CD4-positive, alpha-beta T cell treated with Interferon gamma for 1 hour (primary cell): ENCODE results near the gene CLIP1.
A peak's percentile ranks its signal among the peaks of the same experiment; 100 is the strongest.
"Not testable (repeated sequence)": the region's sequence is repeated elsewhere in the genome, so short reads cannot be mapped to it uniquely, and the experiment has no call there.

Experiments
- DNase-seq: peaks from one replicate; pipeline ENCODE4 v3.0.0-alpha.2; 2020

Gene CLIP1

DNA sequence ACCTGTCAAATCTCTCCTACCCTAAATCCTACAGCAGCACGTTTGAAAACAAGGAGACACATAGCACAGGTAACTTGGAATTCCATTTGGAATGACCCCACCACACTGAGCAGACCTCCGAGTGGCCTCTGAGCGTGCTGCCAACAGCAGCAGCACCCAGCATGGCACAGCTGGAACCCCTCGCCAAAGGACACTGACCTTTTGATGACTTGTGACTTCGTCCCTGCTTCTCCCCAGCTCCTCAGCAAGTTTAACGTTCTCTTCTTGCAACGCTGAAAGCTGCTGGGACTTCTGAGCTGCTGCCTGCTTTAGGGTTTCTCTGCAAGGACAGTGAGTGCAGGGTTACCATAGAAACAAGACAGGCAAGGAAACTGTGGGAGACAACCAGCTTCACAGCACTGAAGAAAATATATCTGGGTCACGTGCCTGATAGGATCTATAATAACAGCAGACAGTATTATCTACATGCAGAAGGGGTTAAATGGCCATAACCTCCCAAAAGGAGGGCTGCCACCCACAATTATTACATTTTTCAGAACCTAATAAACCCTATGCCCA lies 112.8 kb downstream of the CLIP1 start:
- DNase-seq: no peak

DNA sequence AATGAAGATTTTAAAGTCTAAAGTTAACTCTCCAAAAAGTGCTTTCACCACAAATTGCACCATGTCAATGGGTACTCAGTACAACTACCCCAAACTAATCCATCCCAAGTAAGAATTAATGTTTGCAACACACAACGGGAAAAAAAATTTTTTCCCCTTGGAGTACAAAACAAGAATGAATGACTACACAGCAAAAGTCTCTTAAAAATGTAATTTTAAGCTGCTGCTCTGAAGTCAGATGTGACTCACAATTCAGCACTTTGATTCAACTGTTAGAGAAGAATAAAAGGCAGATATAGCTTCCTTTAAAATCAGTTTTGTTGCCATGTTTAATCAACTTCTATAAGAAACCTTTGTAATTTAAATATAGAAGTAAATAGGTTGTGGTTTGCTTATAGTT lies 113.7 kb downstream of the CLIP1 start:
- no peak for DNase-seq

GRCh38 chr12:122306407-122306806 lies 116.1 kb downstream of the CLIP1 start:
- DNase-seq: no peak

DNA sequence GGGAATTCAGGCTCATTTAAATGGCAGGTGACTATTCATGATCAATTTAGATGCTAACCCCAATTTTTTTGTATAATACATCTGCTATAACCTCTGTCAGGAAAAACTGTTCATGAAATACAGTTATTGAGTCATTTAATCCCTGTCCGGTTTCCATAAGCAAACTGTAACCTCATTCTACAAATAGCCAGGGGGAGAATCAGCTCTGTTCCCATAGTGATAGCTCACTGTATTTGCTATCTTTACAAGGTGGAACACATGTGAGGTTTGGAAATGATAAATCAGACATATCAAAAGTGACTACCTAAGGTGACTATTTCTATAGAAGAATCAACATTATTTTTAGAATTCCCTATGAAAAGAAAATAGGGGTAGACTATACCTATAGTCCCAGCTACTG lies 117.5 kb downstream of the CLIP1 start:
- no peak for DNase-seq

- no peak for DNase-seq
These were observed 119.4 kb downstream of the CLIP1 start for GRCh38 chr12:122303068-122303467.

DNA sequence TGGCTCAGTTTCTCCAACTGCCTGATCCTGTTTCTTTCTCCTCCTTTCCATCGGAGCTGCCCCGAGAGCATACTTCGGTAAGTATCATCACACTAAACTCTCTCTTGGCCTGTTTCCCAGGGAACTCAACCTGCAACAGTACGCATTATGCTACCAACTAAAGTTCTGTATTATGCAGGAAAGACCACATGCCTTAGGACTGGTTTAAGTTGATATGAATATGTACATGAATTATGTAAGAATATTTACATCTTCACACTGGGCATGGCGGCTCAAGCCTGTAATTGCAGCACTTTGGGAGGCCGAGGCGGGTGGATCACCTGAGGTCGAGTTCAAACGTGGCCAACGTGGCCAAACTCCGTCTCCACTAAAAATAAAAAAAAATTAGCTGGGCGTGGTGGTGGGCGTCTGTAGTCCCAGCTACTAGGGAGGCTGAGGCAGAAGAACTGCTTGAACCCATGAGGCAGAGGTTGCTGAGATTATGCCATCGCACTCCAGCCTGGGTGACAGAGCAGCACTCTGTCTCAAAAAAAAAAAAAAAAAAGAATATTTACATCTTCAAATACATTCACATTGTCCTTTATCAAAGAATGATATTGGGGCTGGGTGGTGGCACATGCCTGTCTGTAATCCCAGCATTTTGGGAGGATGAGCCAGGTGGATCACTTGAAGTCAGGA lies 124.3 kb downstream of the CLIP1 start:
- no peak for DNase-seq

- DNase-seq: no peak
These were observed 125.0 kb downstream of the CLIP1 start for GRCh38 chr12:122297494-122297893.

GRCh38 chr12:122295877-122296276 lies 126.6 kb downstream of the CLIP1 start:
- DNase-seq: no peak

- no peak for DNase-seq
These were observed 129.4 kb downstream of the CLIP1 start for GRCh38 chr12:122293081-122293480.

GRCh38 chr12:122291431-122291830 lies 131.0 kb downstream of the CLIP1 start:
- DNase-seq: no peak

DNA sequence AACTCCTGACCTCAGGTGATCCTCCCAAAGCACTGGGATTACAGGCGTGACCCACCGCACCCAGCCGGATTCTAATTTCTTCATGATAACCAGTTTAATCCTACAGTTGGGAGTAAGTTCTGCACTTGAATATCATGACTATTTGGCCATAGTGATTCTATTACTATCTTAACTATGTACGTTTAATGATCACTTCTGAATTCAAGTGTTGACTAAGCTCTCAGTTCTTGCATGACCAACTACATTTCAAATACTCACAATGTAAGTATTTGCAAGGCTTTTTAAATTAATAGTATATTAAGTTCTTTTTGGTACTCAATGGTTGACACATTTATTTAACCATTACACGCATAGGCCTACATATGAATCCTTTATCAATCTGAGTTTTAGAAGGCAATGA lies 138.8 kb downstream of the CLIP1 start:
- DNase-seq: no peak

- DNase-seq: no peak
These were observed 140.4 kb downstream of the CLIP1 start for GRCh38 chr12:122282061-122282460.

GRCh38 chr12:122276242-122276641 lies 146.2 kb downstream of the CLIP1 start:
- no peak for DNase-seq

DNA sequence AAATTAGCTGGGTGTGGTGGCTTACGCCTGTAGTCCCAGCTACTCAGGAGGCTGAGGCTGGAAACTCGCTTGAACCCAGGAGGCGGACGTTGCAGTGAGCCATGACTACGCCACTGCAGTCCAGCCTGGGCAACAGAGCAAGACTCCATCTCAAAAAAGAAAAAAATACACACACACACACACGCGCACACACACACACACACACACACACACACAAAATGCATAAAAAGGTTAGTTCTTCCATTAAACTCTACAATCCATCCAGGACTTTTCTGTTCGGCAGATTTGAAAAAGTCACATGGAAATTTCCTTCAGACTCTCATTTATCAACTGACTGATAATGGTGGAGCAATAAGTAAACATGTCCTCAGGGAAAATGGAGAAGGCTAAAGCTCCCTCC lies 147.0 kb downstream of the CLIP1 start:
- DNase-seq: no peak

DNA sequence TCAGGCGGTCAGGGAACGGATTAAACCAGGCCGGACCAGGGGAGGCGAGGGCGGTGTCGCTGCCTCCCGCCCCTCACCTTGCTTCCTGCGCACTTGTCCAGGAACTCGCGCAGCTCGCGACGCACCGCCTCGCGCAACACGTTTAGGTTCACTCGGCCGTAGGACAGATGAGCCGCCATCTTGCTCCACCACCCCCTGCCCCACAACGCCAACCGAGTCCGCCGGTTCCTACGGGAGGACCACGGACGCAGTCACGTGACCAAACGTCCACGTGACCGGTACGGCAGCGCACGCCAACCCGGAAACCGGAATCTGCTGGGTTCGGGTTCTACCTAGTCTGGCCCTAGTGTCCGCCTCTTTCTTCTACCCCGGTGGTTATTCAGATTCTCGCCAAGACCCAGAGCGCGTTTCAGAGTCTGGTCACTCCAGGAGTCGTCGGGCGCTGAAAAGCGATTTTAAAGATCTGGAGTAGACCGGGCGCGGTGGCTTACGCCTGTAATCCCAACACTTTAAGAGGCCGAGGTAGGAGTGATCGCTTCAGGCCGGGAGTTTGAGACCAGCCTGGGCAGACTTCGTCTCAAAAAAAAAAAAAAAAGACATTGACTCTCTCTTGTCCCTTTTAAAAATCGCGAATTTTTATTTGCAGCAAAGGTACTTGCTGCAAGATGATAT lies 156.1 kb downstream of the CLIP1 start, which contains the start of gene VPS33A:
Gene VPS33A, minus strand, starts transcription at position 265 of the 672 bp plus-strand sequence. Its CDS starts 86 bp downstream, at position 179.
- DNase-seq: peak; percentile 93

GRCh38 chr12:122265886-122266229 lies 156.6 kb downstream of the CLIP1 start:
- no peak for DNase-seq

DNA sequence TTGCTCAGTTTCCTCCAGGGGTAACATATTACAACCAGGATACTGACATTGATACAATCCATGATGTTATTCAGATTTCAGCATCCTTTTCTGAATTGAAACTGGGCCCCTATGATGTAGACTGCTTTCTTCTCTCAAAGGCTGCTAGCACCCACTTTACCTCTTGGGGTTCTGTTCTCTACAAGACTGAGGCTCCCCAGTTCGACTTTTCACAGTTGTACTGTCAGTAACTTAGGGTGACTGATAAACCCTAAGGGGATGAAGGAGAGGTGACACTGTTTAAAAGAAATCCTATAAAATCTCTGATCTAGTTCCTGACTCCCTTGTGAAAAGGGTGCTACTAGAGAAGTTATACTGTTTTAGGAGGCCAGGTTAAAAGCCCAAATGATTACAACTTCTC lies 157.0 kb downstream of the CLIP1 start:
- no peak for DNase-seq

DNA sequence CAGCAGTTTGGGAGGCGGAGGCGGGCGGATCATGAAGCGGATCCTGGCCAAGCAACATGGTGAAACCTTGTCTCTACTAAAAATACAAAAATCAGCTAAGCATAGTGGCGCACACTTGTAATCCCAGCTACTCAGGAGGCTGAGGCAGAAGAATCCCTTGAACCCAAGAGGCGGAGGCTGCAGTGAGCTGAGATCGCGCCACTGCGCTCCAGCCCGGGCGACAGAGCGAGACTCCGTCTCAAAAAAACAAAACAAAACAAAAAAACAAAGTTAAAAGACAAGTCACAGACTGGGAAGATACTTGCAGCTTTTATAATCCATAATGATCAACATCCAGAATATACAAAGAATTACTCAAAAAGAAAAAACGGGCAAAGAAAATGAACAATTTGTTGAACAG lies 161.7 kb downstream of the CLIP1 start:
- not testable (repeated sequence) for DNase-seq

- DNase-seq: not testable (repeated sequence)
These were observed 163.5 kb downstream of the CLIP1 start for GRCh38 chr12:122258939-122259338.

- not testable (repeated sequence) for DNase-seq
These were observed 164.0 kb downstream of the CLIP1 start for GRCh38 chr12:122258462-122258861.

DNA sequence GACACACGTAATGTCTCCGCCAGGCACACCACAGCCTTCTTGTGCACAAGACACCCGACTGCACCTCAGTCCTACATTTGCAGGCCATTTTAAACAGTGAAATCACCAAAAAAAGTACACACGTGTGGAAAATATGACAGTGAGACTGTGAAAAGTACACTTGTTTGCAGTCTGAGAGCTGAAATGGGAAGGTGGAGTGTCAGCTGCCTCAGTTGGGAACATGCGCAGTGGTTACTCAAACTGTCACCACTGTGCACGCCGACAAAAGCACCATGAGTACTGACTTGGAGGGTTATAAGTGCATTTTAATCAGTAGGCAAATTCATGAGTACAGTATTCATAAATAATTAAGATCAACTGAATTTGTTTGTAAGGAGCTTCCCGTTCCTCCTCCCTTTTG lies 171.9 kb downstream of the CLIP1 start:
- DNase-seq: no peak

DNA sequence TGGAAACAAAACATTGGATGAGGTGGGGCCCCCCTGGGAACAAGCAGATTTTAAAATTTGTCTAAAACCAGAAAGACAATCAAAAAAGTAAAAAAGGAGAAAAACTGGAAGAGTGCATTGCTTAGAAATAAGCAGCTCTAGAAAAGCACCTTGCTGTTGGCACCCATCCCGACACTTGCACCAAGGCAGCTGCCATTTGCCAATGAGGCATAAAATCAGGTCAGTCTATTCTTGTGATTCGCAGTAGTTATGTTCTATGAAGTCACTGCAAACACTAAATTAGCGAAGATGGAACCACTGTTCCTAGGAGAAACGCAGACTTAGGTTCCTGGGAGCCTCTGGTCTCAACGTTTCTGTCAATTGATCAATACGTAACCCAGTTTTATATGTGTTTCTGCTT lies 172.4 kb downstream of the CLIP1 start:
- no peak for DNase-seq

DNA sequence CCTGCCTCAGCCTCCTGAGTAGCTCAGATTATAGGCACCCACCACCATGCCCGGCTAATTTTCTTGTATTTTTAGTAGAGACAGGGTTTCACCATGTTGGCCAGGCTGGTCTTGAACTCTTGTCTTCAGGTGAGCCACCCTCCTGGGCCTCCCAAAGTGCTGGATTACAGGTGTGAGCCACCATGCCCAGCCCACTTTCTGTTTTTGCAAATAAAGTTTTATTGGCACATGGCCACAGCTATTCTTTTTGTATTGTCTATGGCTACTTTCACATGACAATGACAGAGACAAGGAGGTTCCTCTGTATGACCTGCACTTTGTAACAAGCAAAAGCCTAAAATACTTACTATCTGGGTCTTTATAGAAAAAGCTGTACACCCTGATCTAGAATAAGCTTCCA lies 176.9 kb downstream of the CLIP1 start:
- no peak for DNase-seq

DNA sequence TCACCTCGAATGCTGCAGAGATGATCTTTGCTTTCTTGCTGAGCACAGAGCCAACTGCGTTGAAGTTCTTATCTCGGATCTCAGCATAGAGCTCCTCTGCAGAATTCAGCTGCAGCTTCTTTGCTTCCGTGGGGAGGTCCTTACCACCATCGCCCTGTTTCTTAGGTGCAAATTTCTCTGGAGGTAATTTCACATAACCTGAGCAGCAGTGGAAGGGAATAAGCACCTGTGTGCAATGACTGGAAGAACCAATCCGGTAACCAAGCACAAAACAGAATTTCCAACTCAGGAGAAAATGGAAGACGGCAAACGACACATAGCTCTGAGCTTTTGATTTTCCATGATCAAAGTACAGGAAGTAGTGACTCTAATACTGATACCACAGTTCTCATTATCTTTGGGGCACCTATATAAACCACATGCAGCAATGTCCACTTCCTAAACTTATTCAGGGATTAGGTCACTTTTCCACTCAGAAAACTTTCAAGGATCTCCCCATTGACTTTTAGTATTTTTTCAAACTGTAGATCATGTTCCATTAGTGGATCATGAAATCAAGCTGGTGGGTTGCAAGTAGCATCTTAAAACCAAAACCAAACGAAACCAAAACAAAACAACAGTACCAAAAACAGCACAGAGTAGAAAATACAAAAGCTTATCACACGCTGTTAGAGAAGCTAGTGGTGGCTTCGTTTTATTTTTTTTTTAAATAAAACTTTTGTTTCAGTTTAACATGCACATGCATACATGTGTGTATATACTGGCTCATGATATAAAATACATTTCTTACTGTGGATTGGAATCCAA lies 177.7 kb downstream of the CLIP1 start:
- DNase-seq: no peak
